Esophagus squamous epithelium (tissue), 5 donors: ENCODE results near the gene CFHR5. TPM values are rescaled to one million over a fixed set of nuclear protein-coding genes. Genes with fewer than 3 reads are reported as not detected.
"Not testable (repeated sequence)": the region's sequence is repeated elsewhere in the genome, so short reads cannot be mapped to it uniquely, and the experiment has no call there.

ENCODE experiments used
- DNase-seq: peaks from one replicate; lab custom pipeline; 2025; lab: John Stamatoyannopoulos, UW
- H3K27ac ChIP-seq, 4 donors: fragments of 200-600 bp; sonication (generic); one replicate each; pipeline ENCODE4 v1.5.1; 2016 to 2019; ENCODE audit warnings: mild to moderate bottlenecking in 1 of 4
- H3K27me3 ChIP-seq, 4 donors: fragments of 200-600 bp; sonication (generic); 1 replicate in 3 of 4; 2 replicates in 1 of 4; pipeline versions ENCODE4 v1.5.1 to v1.6.0; 2017 to 2021; ENCODE audit warnings: antibody characterized with exemption in 1 of 4
- H3K36me3 ChIP-seq, 3 donors: fragments of 200-600 bp; sonication (generic); one replicate each; pipeline ENCODE4 v1.5.1; 2016 to 2019
- H3K4me1 ChIP-seq, 3 donors: fragments of 200-600 bp; sonication (generic); one replicate each; pipeline ENCODE4 v1.5.1; 2017 to 2019
- H3K4me3 ChIP-seq, 4 donors: fragments of 200-600 bp; sonication (generic); 1 replicate in 3 of 4; 2 replicates in 1 of 4; pipeline ENCODE4 v1.5.1; 2016 to 2019; ENCODE audit warnings: mild to moderate bottlenecking in 2 of 4, moderate library complexity in 1 of 4
- H3K9me3 ChIP-seq, 3 donors: fragments of 200-600 bp; sonication (generic); one replicate each; pipeline ENCODE4 v1.5.1; 2016 to 2019
- POLR2A ChIP-seq, 4 donors: fragments of 450-650 bp; IDR thresholded peaks; one replicate each; pipeline ENCODE4 v1.6.1; 2017; ENCODE audit warnings: antibody characterized with exemption in 4 of 4, mild to moderate bottlenecking in 4 of 4, moderate library complexity in 3 of 4
- WGBS, 2 donors: methylation state at CpG; one replicate each; pipeline ENCODE4 v1.1.5; 2018; 5-methylcytosine and 5-hydroxymethylcytosine counted together
- intact Hi-C: fragments of 100-400 bp; cut with DNase I; formaldehyde crosslinking; loops from one replicate; pipeline ENCODE4 v1.15.0; 2022
- total RNA-seq, 4 donors: library from RNA; depleted of rRNA; stranded (reverse); fragments of >200 nt; gene quantifications; one replicate each; pipeline ENCODE4 v1.1.0, GENCODE V29; 2016
- TF ChIP-seq, protein P1 (sequence below), 6 experiments: fragments of 450-650 bp in 4 of 6; fragments of 200-600 bp in 2 of 6; sonication (generic) in 2 of 6; IDR thresholded peaks; one replicate each; pipeline ENCODE4 v1.5.1; 2016 to 2019; ENCODE audit warnings: antibody characterized with exemption in 6 of 6, mild to moderate bottlenecking in 4 of 6, moderate library complexity in 4 of 6
- donor health status: DM: yes; HTN: yes; CAD: no.

The CFHR5 gene
- total RNA-seq = not detected

DNA sequence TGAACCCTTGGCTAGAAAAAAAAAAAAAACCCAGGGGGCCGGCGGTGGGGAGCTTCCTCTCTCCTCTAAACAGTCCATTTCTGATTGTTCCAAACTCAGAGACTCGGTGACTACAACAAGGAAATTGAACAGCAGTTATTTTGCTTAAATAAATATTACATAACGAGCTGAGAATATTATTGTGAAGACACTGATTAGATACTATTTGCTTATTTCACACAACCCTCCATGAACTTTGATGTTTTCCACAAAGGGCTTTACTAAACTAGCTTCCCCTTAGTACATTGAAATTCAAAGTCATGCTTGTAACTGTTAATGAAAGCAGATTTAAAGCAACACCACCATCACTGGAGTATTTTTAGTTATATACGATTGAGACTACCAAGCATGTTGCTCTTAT lies at the start of gene CFHR5:
Gene CFHR5 (plus strand): TSS at position 279 of the 400 bp plus-strand sequence. CDS start 109 bp downstream, at position 388.
- H3K4me1 ChIP-seq = no peaks in the 10 kb centered on the region
- no peak within 1 kb of the TSS for H3K27ac ChIP-seq
- no peak for TF ChIP-seq POLR2A (IDR thresholded peaks at IDR 0.05)
- TF ChIP-seq, protein P1, sequence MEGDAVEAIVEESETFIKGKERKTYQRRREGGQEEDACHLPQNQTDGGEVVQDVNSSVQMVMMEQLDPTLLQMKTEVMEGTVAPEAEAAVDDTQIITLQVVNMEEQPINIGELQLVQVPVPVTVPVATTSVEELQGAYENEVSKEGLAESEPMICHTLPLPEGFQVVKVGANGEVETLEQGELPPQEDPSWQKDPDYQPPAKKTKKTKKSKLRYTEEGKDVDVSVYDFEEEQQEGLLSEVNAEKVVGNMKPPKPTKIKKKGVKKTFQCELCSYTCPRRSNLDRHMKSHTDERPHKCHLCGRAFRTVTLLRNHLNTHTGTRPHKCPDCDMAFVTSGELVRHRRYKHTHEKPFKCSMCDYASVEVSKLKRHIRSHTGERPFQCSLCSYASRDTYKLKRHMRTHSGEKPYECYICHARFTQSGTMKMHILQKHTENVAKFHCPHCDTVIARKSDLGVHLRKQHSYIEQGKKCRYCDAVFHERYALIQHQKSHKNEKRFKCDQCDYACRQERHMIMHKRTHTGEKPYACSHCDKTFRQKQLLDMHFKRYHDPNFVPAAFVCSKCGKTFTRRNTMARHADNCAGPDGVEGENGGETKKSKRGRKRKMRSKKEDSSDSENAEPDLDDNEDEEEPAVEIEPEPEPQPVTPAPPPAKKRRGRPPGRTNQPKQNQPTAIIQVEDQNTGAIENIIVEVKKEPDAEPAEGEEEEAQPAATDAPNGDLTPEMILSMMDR (IDR thresholded peaks at IDR 0.05) = no peak
- H3K36me3 ChIP-seq = no peaks in the 10 kb centered on the region
- no peak within 1 kb of the TSS for H3K4me3 ChIP-seq
- intact Hi-C loops = no loop called here
- H3K9me3 ChIP-seq = no peaks in the 10 kb centered on the region
- 43 to 44% methylated on average over 5 of the region's 5 CpGs for WGBS, 2 donors
- DNase-seq = no peak
- H3K27me3 ChIP-seq = no peaks in the 10 kb centered on the region

DNA sequence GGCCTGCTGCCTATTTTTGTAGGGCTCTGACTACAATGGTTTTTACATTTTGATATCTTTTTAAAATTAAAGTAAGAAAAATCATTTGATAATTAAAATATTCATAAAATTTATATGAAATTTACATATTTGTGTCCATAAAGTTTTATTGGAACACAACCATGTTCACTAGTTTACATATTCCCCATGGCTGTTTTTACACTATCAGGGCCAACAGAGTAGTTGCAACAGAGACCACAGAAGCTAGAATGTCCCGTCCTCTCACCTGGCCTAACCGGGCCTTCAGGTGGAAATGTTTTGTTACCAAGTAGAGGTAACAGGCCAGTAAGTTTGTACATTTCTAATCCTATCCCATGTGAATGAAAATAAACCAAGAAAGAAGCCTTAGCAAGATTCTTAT lies 44.5 kb upstream of the CFHR5 start:
- H3K27ac ChIP-seq, DNase-seq, intact Hi-C loops, H3K9me3 ChIP-seq, H3K27me3 ChIP-seq, H3K36me3 ChIP-seq, H3K4me1 ChIP-seq, H3K4me3 ChIP-seq: not testable (repeated sequence)
- WGBS, 2 donors = 78 to 86% methylated on average over 2 of the region's 2 CpGs

- Histone ChIP-seq H3K4me1 (no peaks in the 10 kb centered on the region), H3K9me3 (peaks cover 0 to 7% (median 0%) of the 10 kb centered on the region in 3 donors), H3K4me3 (no peak overlapping the region), H3K27ac (no peak overlapping the region), H3K27me3 (no peaks in the 10 kb centered on the region), H3K36me3 (no peaks in the 10 kb centered on the region)
- WGBS, 2 donors = 57% methylated on average over 4 of the region's 32 CpGs; no CpG with 5 or more reads in 1 of the 2 donors
- intact Hi-C loops = no loop called here
- TF ChIP-seq, protein P1 (IDR thresholded peaks at IDR 0.05) = no peak
- TF ChIP-seq POLR2A (IDR thresholded peaks at IDR 0.05) = no peak
- no peak for DNase-seq
Observed at GRCh38 chr1:196933531-196934189, 43.7 kb upstream of the CFHR5 start.

DNA sequence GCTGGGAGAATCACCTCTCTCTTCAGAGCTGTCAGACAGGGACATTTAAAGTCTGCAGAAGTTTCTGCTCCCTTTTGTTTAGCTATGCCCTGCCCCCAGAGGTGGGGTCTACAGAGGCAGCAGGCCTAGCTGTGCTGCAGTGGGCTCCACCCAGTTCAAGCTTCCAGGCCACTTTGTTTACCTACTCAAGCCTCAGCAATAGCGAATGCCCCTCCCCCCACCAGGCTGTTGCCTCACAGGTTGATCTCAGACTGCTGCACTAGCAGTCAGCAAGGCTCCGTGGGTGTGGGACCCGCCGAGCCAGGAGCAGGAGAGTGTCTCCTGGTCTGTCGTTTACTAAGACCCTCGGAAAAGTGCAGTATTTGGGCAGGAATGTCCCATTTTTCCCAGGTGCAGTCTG lies 35.9 kb upstream of the CFHR5 start:
- DNase-seq, intact Hi-C loops, H3K9me3 ChIP-seq, H3K27me3 ChIP-seq, H3K4me1 ChIP-seq, H3K36me3 ChIP-seq, H3K27ac ChIP-seq, H3K4me3 ChIP-seq: not testable (repeated sequence)
- WGBS, 2 donors = 0% methylated on average over 1 of the region's 6 CpGs; no CpG with 5 or more reads in 1 of the 2 donors

DNA sequence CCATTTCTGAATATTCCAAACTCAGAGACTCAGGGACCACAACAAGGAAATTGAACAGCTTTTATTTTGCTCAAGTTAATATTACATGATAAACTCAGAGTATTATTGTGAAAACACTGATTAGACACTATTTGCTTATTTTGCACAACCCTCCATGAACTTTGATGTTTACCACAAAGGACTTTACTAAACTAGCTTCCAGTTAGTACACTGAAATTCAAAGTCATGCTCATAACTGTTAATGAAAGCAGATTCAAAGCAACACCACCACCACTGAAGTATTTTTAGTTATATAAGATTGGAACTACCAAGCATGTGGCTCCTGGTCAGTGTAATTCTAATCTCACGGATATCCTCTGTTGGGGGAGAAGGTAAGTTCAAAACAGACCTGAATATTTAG lies 33.8 kb upstream of the CFHR5 start, which contains the start of gene CFHR2:
Gene CFHR2 (plus strand): TSS at position 171 of the 400 bp plus-strand sequence. CDS start 143 bp downstream, at position 314.
- H3K36me3 ChIP-seq, DNase-seq, intact Hi-C loops, H3K4me3 ChIP-seq, H3K9me3 ChIP-seq, H3K27ac ChIP-seq, H3K27me3 ChIP-seq, H3K4me1 ChIP-seq: not testable (repeated sequence)
- no CpG with 5 or more reads among the region's 1 CpG for WGBS, 2 donors

- Histone ChIP-seq H3K9me3 (no peaks in the 10 kb centered on the region), H3K27ac (no peak overlapping the region), H3K4me1 (no peaks in the 10 kb centered on the region), H3K27me3 (no peaks in the 10 kb centered on the region), H3K36me3 (no peaks in the 10 kb centered on the region), H3K4me3 (no peak overlapping the region)
- TF ChIP-seq, protein P1 (IDR thresholded peaks at IDR 0.05) = no peak
- no peak for TF ChIP-seq POLR2A (IDR thresholded peaks at IDR 0.05)
- DNase-seq = no peak
- WGBS, 2 donors = 46 to 53% methylated on average over 2 of the region's 2 CpGs
- intact Hi-C loops = no loop called here
Observed at GRCh38 chr1:196951711-196952394, 25.5 kb upstream of the CFHR5 start.
